K562 (cell line): ENCODE measurements around the gene AGPAT2. TPM values are rescaled to one million over a fixed set of nuclear protein-coding genes. Genes with fewer than 3 reads are reported as not detected.

ENCODE experiments used
- ATAC-seq: fragments of 200-7000 bp; cut with Tn5 transposase; 3 replicates; pipeline ENCODE4 v1.9.1; 2020; ENCODE audit warnings: moderate library complexity
- BruUV-seq: library from RNA; stranded (reverse); fragments of 400-500 nt; replicated peaks from 2 replicates; lab custom pipeline; 2021; lab: Mats Ljungman, UMichigan
- CTCF ChIA-PET: fragments of 300-600 bp; formaldehyde crosslinking; extraction: SDS; loops from one replicate; lab custom pipeline; 2021; ENCODE audit warnings: low intra/inter-chr PET ratio; lab: Yijun Ruan, JAX
- POLR2A ChIA-PET: fragments of 300-600, 350-650 bp; sonication (Branson Sonifier 250); formaldehyde crosslinking; extraction: SDS; loops from one replicate; lab custom pipeline; 2021; ENCODE audit warnings: antibody characterized with exemption, inconsistent platforms; lab: Yijun Ruan, JAX
- DNase-seq, 4 experiments: peaks; one replicate each; pipeline versions ENCODE4 v3.0.0 to v3.0.0-alpha.2; 2011 to 2018; ENCODE audit warnings: low spot score in 3 of 4, mixed read lengths in 3 of 4; ENCODE audit errors: extremely low read depth in 1 of 4
- FAIRE-seq: peaks from 2 replicates; lab custom pipeline; 2011; peaks lifted over from hg19 to GRCh38; lab: Jason Lieb, UNC
- H2AFZ ChIP-seq: 2 replicates; pipeline ENCODE4 v1.6.0; 2011; ENCODE audit warnings: low read depth, low read length, control low read depth, inconsistent platforms
- H3K27ac ChIP-seq: fragments of 200-600 bp; 3 replicates; pipeline ENCODE4 v1.8.0; 2011; ENCODE audit warnings: low read depth, mild to moderate bottlenecking, control low read depth, inconsistent platforms, low read length, moderate library complexity, mixed read lengths; ENCODE audit errors: extremely low read depth
- H3K27me3 ChIP-seq, 2 experiments: fragments of 300-600 bp in 1 of 2; 2 replicates in 1 of 2; 3 replicates in 1 of 2; pipeline versions ENCODE4 v1.6.0 to v1.8.0; 2011; ENCODE audit warnings: inconsistent platforms in 2 of 2, low read length in 2 of 2, mild to moderate bottlenecking in 1 of 2, mixed read lengths in 1 of 2, moderate library complexity in 1 of 2; ENCODE audit not compliant: control insufficient read depth in 2 of 2, insufficient read depth in 2 of 2
- H3K36me3 ChIP-seq: fragments of 300-600 bp; 3 replicates; pipeline ENCODE4 v1.8.0; 2011; ENCODE audit warnings: mild to moderate bottlenecking, low read length, inconsistent platforms; ENCODE audit not compliant: control insufficient read depth, insufficient read depth
- H3K4me1 ChIP-seq, 2 experiments: fragments of 200-600 bp in 1 of 2; replicated peaks in 1 of 2; 2 replicates in 1 of 2; 3 replicates in 1 of 2; pipeline versions ENCODE4 v1.5.1 to v1.8.0; 2011; ENCODE audit warnings: inconsistent platforms in 2 of 2, low read length in 2 of 2, mild to moderate bottlenecking in 1 of 2, mixed read lengths in 1 of 2, moderate library complexity in 1 of 2; ENCODE audit not compliant: control insufficient read depth in 2 of 2, insufficient read depth in 2 of 2
- H3K4me2 ChIP-seq: 2 replicates; pipeline ENCODE4 v1.6.1; 2011; ENCODE audit warnings: low read length, control low read depth, inconsistent platforms, mixed read lengths; ENCODE audit not compliant: insufficient read depth
- H3K4me3 ChIP-seq: fragments of 200-600 bp; sonication (generic), shearing (Covaris generic); 2 replicates; pipeline ENCODE4 v1.5.1; 2016; ENCODE audit warnings: control low read depth, inconsistent platforms
- H3K79me2 ChIP-seq: fragments of 200-600 bp; 3 replicates; pipeline ENCODE4 v1.8.0; 2011; ENCODE audit warnings: low read length, inconsistent platforms; ENCODE audit not compliant: control insufficient read depth, insufficient read depth
- H3K9ac ChIP-seq, 2 experiments: 2 replicates each; pipeline versions ENCODE4 v1.6.0 to v1.6.1; 2011; ENCODE audit warnings: low read depth in 2 of 2, low read length in 2 of 2, control low read depth in 1 of 2, inconsistent platforms in 1 of 2, mild to moderate bottlenecking in 1 of 2, mixed read lengths in 1 of 2; ENCODE audit not compliant: insufficient read depth in 1 of 2
- H3K9me1 ChIP-seq: one replicate; pipeline ENCODE4 v1.6.0; 2011; ENCODE audit warnings: inconsistent platforms, mild to moderate bottlenecking, low read length, moderate library complexity; ENCODE audit not compliant: control insufficient read depth, insufficient read depth
- H3K9me3 ChIP-seq: replicated peaks from 2 replicates; pipeline ENCODE4 v1.5.1; 2011; ENCODE audit warnings: low read depth, low read length, inconsistent platforms; ENCODE audit not compliant: control insufficient read depth, insufficient read depth
- H4K20me1 ChIP-seq: replicated peaks from 2 replicates; pipeline ENCODE4 v1.6.1; 2011; ENCODE audit warnings: low read length, inconsistent platforms, mixed read lengths; ENCODE audit not compliant: control insufficient read depth, insufficient read depth
- BHLHE40 ChIP-seq: IDR thresholded peaks from 2 replicates; pipeline ENCODE4 v1.6.1; 2011; ENCODE audit warnings: low read length, improper control_type of control experiment
- COPS2 ChIP-seq: fragments of 450-650 bp; conservative IDR thresholded peaks from 2 replicates; pipeline ENCODE4 v1.6.1; 2016; ENCODE audit warnings: mild to moderate bottlenecking, moderate library complexity
- CTBP1 ChIP-seq: fragments of 450-650 bp; IDR thresholded peaks from 2 replicates; pipeline ENCODE4 v1.6.1; 2016; ENCODE audit warnings: borderline replicate concordance
- FOS ChIP-seq: IDR thresholded peaks from 3 replicates; pipeline ENCODE4 v1.6.1; 2011; ENCODE audit not compliant: insufficient read length; ENCODE audit errors: extremely low read depth
- GATAD2A ChIP-seq: fragments of 450-650 bp; IDR thresholded peaks from 2 replicates; pipeline ENCODE4 v1.6.1; 2017
- MCM7 ChIP-seq, 2 experiments: fragments of 450-650 bp; IDR thresholded peaks; 2 replicates each; pipeline ENCODE4 v1.6.1; 2016 to 2018
- NFE2L1 ChIP-seq: fragments of 450-650 bp; IDR thresholded peaks from 2 replicates; pipeline ENCODE4 v1.6.1; 2016; ENCODE audit warnings: missing genetic modification characterization, low read depth, mild to moderate bottlenecking, missing compliant biosample characterization, moderate library complexity, borderline replicate concordance
- NFIX ChIP-seq: fragments of 250-450 bp; sonication (Bioruptor Pico); IDR thresholded peaks from 2 replicates; pipeline ENCODE4 v1.4.0; 2020; ENCODE audit warnings: low read depth, mild to moderate bottlenecking, moderate library complexity
- NR2C1 ChIP-seq, 2 experiments: fragments of 450-650 bp; IDR thresholded peaks; 2 replicates each; pipeline ENCODE4 v1.6.1; 2017; ENCODE audit warnings: mild to moderate bottlenecking in 2 of 2, antibody characterized with exemption in 1 of 2, inconsistent platforms in 1 of 2, missing compliant biosample characterization in 1 of 2, missing genetic modification characterization in 1 of 2
- RAD51 ChIP-seq: fragments of 450-650 bp; IDR thresholded peaks from 2 replicates; pipeline ENCODE4 v1.7.1; 2016; ENCODE audit warnings: low read depth, mild to moderate bottlenecking, borderline replicate concordance
- RBM22 ChIP-seq: fragments of 200-400 bp; formaldehyde crosslinking; IDR thresholded peaks from 2 replicates; pipeline ENCODE4 v1.6.1; 2018; ENCODE audit warnings: low read length, low read depth; ENCODE audit not compliant: poor library complexity, severe bottlenecking
- SMARCC2 ChIP-seq: fragments of 450-650 bp; IDR thresholded peaks from 2 replicates; pipeline ENCODE4 v1.6.1; 2017; ENCODE audit warnings: antibody characterized with exemption, moderate library complexity, mild to moderate bottlenecking, low read depth
- ZNF217 ChIP-seq: sonication (generic); formaldehyde crosslinking; IDR thresholded peaks from 2 replicates; pipeline ENCODE4 v1.8.0; 2022; ENCODE audit warnings: mild to moderate bottlenecking, missing genetic modification reagents
- WGBS: fragments of 100-300 bp; shearing (Covaris generic); methylation state at CpG from one replicate; pipeline ENCODE4 v1.1.6; 2016; ENCODE audit warnings: low coverage, mixed read lengths; ENCODE audit not compliant: insufficient coverage; ENCODE audit errors: missing lambda C conversion rate; 5-methylcytosine and 5-hydroxymethylcytosine counted together
- in situ Hi-C: fragments of 300-500 bp; cut with MboI; formaldehyde crosslinking; loops from 4 replicates; pipeline ENCODE4 v1.15.0; 2018; ENCODE audit warnings: inconsistent platforms, mixed read lengths
- intact Hi-C: fragments of 100-400 bp; cut with micrococcal nuclease; formaldehyde crosslinking; loops from 2 replicates; pipeline ENCODE4 v1.14.2; 2022
- polyA plus RNA-seq, 8 experiments: library from polyadenylated mRNA; depleted of rRNA in 4 of 8; stranded (reverse) in 5 of 8; unstranded in 3 of 8; fragments of >200 nt; fragmentation: Nextera tagmentation in 2 of 8; fragmentation: Illumina TruSeq in 1 of 8; extraction: Ambion mirVana in 2 of 8; extraction: Trizol in 1 of 8; gene quantifications; 2 replicates each; pipeline versions ENCODE4 v1.2.1 to v1.2.3, GENCODE V29; 2011 to 2014; ENCODE audit warnings: inconsistent platforms in 1 of 8, missing spikeins in 1 of 8
- total RNA-seq, 7 experiments: library from RNA; depleted of rRNA in 6 of 7; stranded (reverse); fragments of >200 nt in 6 of 7; fragmentation: Illumina TruSeq in 2 of 7; extraction: Trizol in 2 of 7; gene quantifications; 2 replicates each; pipeline versions ENCODE4 v1.2.1 to v1.2.3, GENCODE V29; 2011 to 2021; ENCODE audit warnings: low replicate concordance in 1 of 7
- TF ChIP-seq, protein P1 (sequence below): fragments of 150-350 bp; IDR thresholded peaks from 2 replicates; pipeline ENCODE4 v1.6.1; 2014; ENCODE audit warnings: low read depth, mild to moderate bottlenecking, low read length, borderline replicate concordance
- TF ChIP-seq, protein P2 (sequence below): sonication (generic); formaldehyde crosslinking; IDR thresholded peaks from 2 replicates; pipeline ENCODE4 v1.8.0; 2022; ENCODE audit warnings: missing genetic modification reagents, mild to moderate bottlenecking, moderate library complexity, borderline replicate concordance

Gene AGPAT2
- total and polyA plus RNA-seq, 9 of the 15 experiments (the other 6 are each of a cell fraction or from before 2014, with no cell fraction given) = 0.13 to 54.5 (median 23.9) TPM

GRCh38 chr9:136675477-136676296, 11.6 kb downstream of the AGPAT2 start (continued):
- TF ChIP-seq RBM22 (peak; percentile 54), MCM7 (IDR thresholded peaks at IDR 0.05) (no peak)

DNA sequence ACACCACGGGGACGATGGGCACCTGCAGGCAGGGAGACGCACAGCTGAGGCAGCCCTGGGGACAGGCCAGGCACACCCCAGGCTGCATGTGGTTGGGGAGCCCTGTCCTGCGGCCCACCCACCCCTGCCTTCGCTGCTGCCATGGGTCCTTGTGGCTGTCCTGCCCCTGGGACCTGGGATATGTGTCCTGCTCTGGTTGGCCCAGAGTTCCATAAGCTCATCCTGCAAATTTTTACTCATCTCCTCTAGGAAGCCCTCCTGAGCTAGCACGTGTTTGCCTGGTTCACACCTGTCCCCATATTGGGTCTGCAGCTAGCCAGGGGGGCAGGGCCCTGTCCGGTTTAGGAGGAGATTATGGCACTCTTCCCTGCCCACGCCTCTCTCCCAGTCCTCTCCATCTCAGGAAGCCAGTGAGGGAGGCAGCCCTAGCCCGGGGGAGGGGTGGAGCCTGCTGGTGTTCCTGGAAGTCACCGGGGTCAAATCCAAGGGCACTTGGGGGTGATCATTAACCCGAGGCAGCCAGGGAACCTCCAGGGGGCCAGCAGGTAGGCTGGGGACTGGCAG, 12.4 kb downstream of the AGPAT2 start:
- no peak overlapping the region for H3K4me2 ChIP-seq
- no TSS peak for BruUV-seq
- ATAC-seq = no peak
- no peak for TF ChIP-seq GATAD2A
- no peak for TF ChIP-seq FOS
- no peak for TF ChIP-seq COPS2
- TF ChIP-seq SMARCC2 = no peak
- TF ChIP-seq CTBP1 = peak; percentile 65
- TF ChIP-seq, protein P1, sequence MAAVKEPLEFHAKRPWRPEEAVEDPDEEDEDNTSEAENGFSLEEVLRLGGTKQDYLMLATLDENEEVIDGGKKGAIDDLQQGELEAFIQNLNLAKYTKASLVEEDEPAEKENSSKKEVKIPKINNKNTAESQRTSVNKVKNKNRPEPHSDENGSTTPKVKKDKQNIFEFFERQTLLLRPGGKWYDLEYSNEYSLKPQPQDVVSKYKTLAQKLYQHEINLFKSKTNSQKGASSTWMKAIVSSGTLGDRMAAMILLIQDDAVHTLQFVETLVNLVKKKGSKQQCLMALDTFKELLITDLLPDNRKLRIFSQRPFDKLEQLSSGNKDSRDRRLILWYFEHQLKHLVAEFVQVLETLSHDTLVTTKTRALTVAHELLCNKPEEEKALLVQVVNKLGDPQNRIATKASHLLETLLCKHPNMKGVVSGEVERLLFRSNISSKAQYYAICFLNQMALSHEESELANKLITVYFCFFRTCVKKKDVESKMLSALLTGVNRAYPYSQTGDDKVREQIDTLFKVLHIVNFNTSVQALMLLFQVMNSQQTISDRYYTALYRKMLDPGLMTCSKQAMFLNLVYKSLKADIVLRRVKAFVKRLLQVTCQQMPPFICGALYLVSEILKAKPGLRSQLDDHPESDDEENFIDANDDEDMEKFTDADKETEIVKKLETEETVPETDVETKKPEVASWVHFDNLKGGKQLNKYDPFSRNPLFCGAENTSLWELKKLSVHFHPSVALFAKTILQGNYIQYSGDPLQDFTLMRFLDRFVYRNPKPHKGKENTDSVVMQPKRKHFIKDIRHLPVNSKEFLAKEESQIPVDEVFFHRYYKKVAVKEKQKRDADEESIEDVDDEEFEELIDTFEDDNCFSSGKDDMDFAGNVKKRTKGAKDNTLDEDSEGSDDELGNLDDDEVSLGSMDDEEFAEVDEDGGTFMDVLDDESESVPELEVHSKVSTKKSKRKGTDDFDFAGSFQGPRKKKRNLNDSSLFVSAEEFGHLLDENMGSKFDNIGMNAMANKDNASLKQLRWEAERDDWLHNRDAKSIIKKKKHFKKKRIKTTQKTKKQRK = no peak
- no peak for TF ChIP-seq RAD51
- peak; percentile 51 for TF ChIP-seq BHLHE40
- no peak for TF ChIP-seq ZNF217 (CRISPR knock-in tag)
- no peak for TF ChIP-seq NFIX (CRISPR knock-in tag)
- TF ChIP-seq, protein P2, sequence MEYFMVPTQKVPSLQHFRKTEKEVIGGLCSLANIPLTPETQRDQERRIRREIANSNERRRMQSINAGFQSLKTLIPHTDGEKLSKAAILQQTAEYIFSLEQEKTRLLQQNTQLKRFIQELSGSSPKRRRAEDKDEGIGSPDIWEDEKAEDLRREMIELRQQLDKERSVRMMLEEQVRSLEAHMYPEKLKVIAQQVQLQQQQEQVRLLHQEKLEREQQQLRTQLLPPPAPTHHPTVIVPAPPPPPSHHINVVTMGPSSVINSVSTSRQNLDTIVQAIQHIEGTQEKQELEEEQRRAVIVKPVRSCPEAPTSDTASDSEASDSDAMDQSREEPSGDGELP (CRISPR knock-in tag) = peak; percentile 42
- TF ChIP-seq NR2C1 (IDR thresholded peaks at IDR 0.05) = no peak
- TF ChIP-seq NR2C1 (tag; IDR thresholded peaks at IDR 0.05) = 0 out of 2 replicates have a peak, but pooled peaks have one; percentile 21
- TF ChIP-seq NFE2L1 (tag) = no peak

More for the DNA sequence above, 12.4 kb downstream of the AGPAT2 start:
- peaks cover 11 to 97% of the 10 kb centered on the region in 2 experiments; a peak in 4 of 5 replicates for H3K4me1 ChIP-seq
- POLR2A ChIA-PET = interaction anchor here (0.9 to 1.6 kb wide), 5 partner anchors 16 to 55 kb away, joined by 3 to 5 read pairs (median 4); no protein-coding TSS in a partner anchor
- no peak overlapping the region for H3K4me3 ChIP-seq
- peak overlapping the region in 1 of 2 experiments; percentile 82; a peak in 2 of 4 replicates for H3K9ac ChIP-seq
- peaks cover 15% of the 10 kb centered on the region for H3K79me2 ChIP-seq
- in situ Hi-C loops (no loop called here), intact Hi-C loops (no loop called here)
- H3K27me3 ChIP-seq = no peaks in the 10 kb centered on the region
- peaks cover 58% of the 10 kb centered on the region; the same call in 2 of the 3 replicates for H3K36me3 ChIP-seq
- DNase-seq (peak; percentile 75 to 85 (median 82)), FAIRE-seq (peak; percentile 77)
- H3K9me3 ChIP-seq = no peaks in the 10 kb centered on the region
- no peaks in the 10 kb centered on the region for H3K9me1 ChIP-seq
- H4K20me1 ChIP-seq = peaks cover 29% of the 10 kb centered on the region
- 22% methylated on average over 7 of the region's 11 CpGs for WGBS
- CTCF ChIA-PET = no interaction called here
- H3K27ac ChIP-seq = peak overlapping the region; percentile 11; the same call in 1 of the 3 replicates
- no peak overlapping the region for H2AFZ ChIP-seq
